CD4-positive, alpha-beta T cell treated with Interleukin-17A for 4 hours (primary cell): ENCODE data around the gene RALA.
"Not testable (repeated sequence)": the region's sequence is repeated elsewhere in the genome, so short reads cannot be mapped to it uniquely, and the experiment has no call there.

Experiments
- DNase-seq: peaks from one replicate; pipeline ENCODE4 v3.0.0-alpha.2; 2020; ENCODE audit warnings: mixed read lengths

RALA gene

GRCh38 chr7:39733881-39734632 is 110.7 kb downstream of the RALA start:
- peak; percentile 30 for DNase-seq

GRCh38 chr7:39734633-39735004 is 111.2 kb downstream of the RALA start:
- DNase-seq = no peak

- DNase-seq = no peak
These were observed 112.5 kb downstream of the RALA start for GRCh38 chr7:39735903-39736302.

GRCh38 chr7:39741942-39742623 is 118.7 kb downstream of the RALA start:
- peak; percentile 73 for DNase-seq

GRCh38 chr7:39744620-39745019 is 121.2 kb downstream of the RALA start:
- no peak for DNase-seq

- DNase-seq = no peak
These were observed 121.9 kb downstream of the RALA start for GRCh38 chr7:39745320-39745719.

GRCh38 chr7:39746103-39746819 is 122.9 kb downstream of the RALA start:
- DNase-seq = peak; percentile 79

- DNase-seq = no peak
These were observed 125.8 kb downstream of the RALA start for GRCh38 chr7:39749177-39749576.

GRCh38 chr7:39749717-39750116 is 126.3 kb downstream of the RALA start:
- no peak for DNase-seq

- no peak for DNase-seq
These were observed 127.1 kb downstream of the RALA start for GRCh38 chr7:39750253-39751077.

- DNase-seq = not testable (repeated sequence)
These were observed 129.9 kb downstream of the RALA start for GRCh38 chr7:39753237-39753636.

- DNase-seq = no peak
These were observed 130.5 kb downstream of the RALA start for GRCh38 chr7:39753823-39754325.

- no peak for DNase-seq
These were observed 131.2 kb downstream of the RALA start for GRCh38 chr7:39754326-39755120.

- DNase-seq = no peak
These were observed 134.2 kb downstream of the RALA start for GRCh38 chr7:39757604-39758003.
